T-cell (primary cell): ENCODE measurements around the gene JMJD1C. TPM values are rescaled to one million over a fixed set of nuclear protein-coding genes. Genes with fewer than 3 reads are reported as not detected.

Source experiments
- ATAC-seq, 4 experiments: fragments of 200-7000 bp in 3 of 4; fragments of 150-1000 bp in 1 of 4; cut with Tn5 transposase; replicated peaks in 1 of 4; 1 replicate in 3 of 4; 2 replicates in 1 of 4; pipeline ENCODE4 v1.10.0; 2021; ENCODE audit warnings: moderate library complexity in 3 of 4, mild to moderate bottlenecking in 2 of 4, moderate number of reproducible peaks in 1 of 4
- CTCF ChIA-PET, 2 donors: fragments of 300-600 bp; sonication (Branson Sonifier 250); formaldehyde crosslinking; loops; one replicate each; lab custom pipeline; 2022; ENCODE audit warnings: antibody characterized with exemption in 2 of 2; lab: Charles Lee
- POLR2A ChIA-PET, 2 donors: fragments of 300-600 bp; sonication (Branson Sonifier 250); formaldehyde crosslinking; loops; one replicate each; lab custom pipeline; 2022; ENCODE audit warnings: antibody characterized with exemption in 2 of 2; lab: Charles Lee
- DNase-seq, 35 experiments: peaks; one replicate each; pipeline versions ENCODE4 v3.0.0 to v3.0.0-alpha.2; 2013 to 2023
- H3K27ac ChIP-seq: one replicate; pipeline ENCODE4 v1.5.1; 2013; ENCODE audit warnings: low read length
- H3K27me3 ChIP-seq, 2 experiments: replicated peaks in 1 of 2; 1 replicate in 1 of 2; 2 replicates in 1 of 2; pipeline versions ENCODE4 v1.6.1 to v1.7.0; 2013; ENCODE audit warnings: low read length in 1 of 2, mixed read lengths in 1 of 2; ENCODE audit not compliant: control insufficient read depth in 2 of 2, insufficient read depth in 2 of 2; ENCODE audit errors: extremely low read depth in 1 of 2
- H3K36me3 ChIP-seq, 2 donors: 1 replicate in 1 of 2; 2 replicates in 1 of 2; pipeline versions ENCODE4 v1.6.1 to v1.7.0; 2013; ENCODE audit warnings: low read length in 1 of 2; ENCODE audit not compliant: control insufficient read depth in 2 of 2, insufficient read depth in 1 of 2; ENCODE audit errors: extremely low read depth in 1 of 2
- H3K4me1 ChIP-seq, 2 experiments: 1 replicate in 1 of 2; 2 replicates in 1 of 2; pipeline versions ENCODE4 v1.6.1 to v1.7.0; 2013; ENCODE audit warnings: low read length in 2 of 2, mixed read lengths in 1 of 2; ENCODE audit not compliant: insufficient read depth in 2 of 2, control insufficient read depth in 1 of 2; ENCODE audit errors: extremely low read depth in 1 of 2
- H3K4me3 ChIP-seq, 2 donors: 1 replicate in 1 of 2; 2 replicates in 1 of 2; pipeline versions ENCODE4 v1.5.1 to v1.7.0; 2013; ENCODE audit warnings: mild to moderate bottlenecking in 2 of 2, low read length in 1 of 2, moderate library complexity in 1 of 2; ENCODE audit not compliant: control insufficient read depth in 1 of 2; ENCODE audit errors: extremely low read depth in 1 of 2
- H3K9me3 ChIP-seq: 2 replicates; pipeline ENCODE4 v1.7.0; 2013
- H3K27ac Mint-ChIP-seq, 2 donors: one replicate each; pipeline ENCODE4 v1.8.0; 2020 to 2021; ENCODE audit warnings: mild to moderate bottlenecking in 2 of 2, mixed read lengths in 2 of 2
- H3K27me3 Mint-ChIP-seq, 2 donors: one replicate each; pipeline ENCODE4 v1.8.0; 2021 to 2022; ENCODE audit warnings: mixed read lengths in 2 of 2
- H3K36me3 Mint-ChIP-seq: one replicate; pipeline ENCODE4 v1.8.0; 2021; ENCODE audit warnings: mixed read lengths
- H3K4me1 Mint-ChIP-seq, 3 donors: one replicate each; pipeline ENCODE4 v1.8.0; 2020 to 2022; ENCODE audit warnings: mixed read lengths in 3 of 3, mild to moderate bottlenecking in 1 of 3
- H3K4me3 Mint-ChIP-seq, 3 donors: one replicate each; pipeline ENCODE4 v1.8.0; 2020 to 2022; ENCODE audit warnings: mild to moderate bottlenecking in 3 of 3, mixed read lengths in 3 of 3, moderate library complexity in 3 of 3
- H3K9me3 Mint-ChIP-seq, 3 donors: one replicate each; pipeline ENCODE4 v1.8.0; 2020 to 2022; ENCODE audit warnings: mixed read lengths in 3 of 3
- WGBS: methylation state at CpG from one replicate; pipeline ENCODE4 v1.1.5; 2013; ENCODE audit warnings: missing lambda C conversion rate; ENCODE audit not compliant: insufficient coverage; 5-methylcytosine and 5-hydroxymethylcytosine counted together
- total RNA-seq, 35 experiments: library from RNA in 6 of 35; stranded (reverse) in 6 of 35; fragments of 120-200 nt in 1 of 35; gene quantifications; one replicate each; pipeline versions ENCODE4 v1.2.1 to v1.2.4 and lab custom pipeline; 2013 to 2026

Gene JMJD1C
- total RNA-seq, 5 donors from 2014 or later (not counting 1 experiment from before 2014, with no cell fraction given): 84.1 to 193 (median 92.6) TPM

GRCh38 chr10:63324495-63324854 is 141.3 kb downstream of the JMJD1C start:
- Histone ChIP-seq H3K9me3 (no peaks in the 10 kb centered on the region), H3K27ac (no peak overlapping the region), H3K27me3 (no peaks in the 10 kb centered on the region), H3K4me3 (no peak overlapping the region), H3K4me1 (peaks cover 0 to 3% of the 10 kb centered on the region in 2 experiments), H3K36me3 (peaks cover 0 to 2% of the 10 kb centered on the region in 2 donors)
- DNase-seq (no peak), ATAC-seq (no peak)
- POLR2A ChIA-PET: interaction anchor here in 1 of 2 donors (0.6 kb wide), 1 partner anchor 221 kb away, joined by 12 read pairs; no protein-coding TSS in a partner anchor
- CTCF ChIA-PET: interaction anchor here in 1 of 2 donors (1.0 kb wide), 1 partner anchor 107 kb away, joined by 3 read pairs; no protein-coding TSS in a partner anchor
- 40% methylated on average over 1 of the region's 2 CpGs for WGBS
- Mint-ChIP-seq H3K4me3 (no peak overlapping the region), H3K4me1 (peaks cover 4 to 15% (median 9%) of the 10 kb centered on the region in 3 donors), H3K36me3 (peaks cover 12% of the 10 kb centered on the region), H3K9me3 (no peaks in the 10 kb centered on the region), H3K27ac (no peak overlapping the region), H3K27me3 (no peaks in the 10 kb centered on the region)

GRCh38 chr10:63323701-63324494 is 141.9 kb downstream of the JMJD1C start:
- no peaks in the 10 kb centered on the region for H3K27me3 Mint-ChIP-seq
- H3K4me1 ChIP-seq: peaks cover 0 to 3% of the 10 kb centered on the region in 2 experiments
- CTCF ChIA-PET: interaction anchor here in 1 of 2 donors (1.0 kb wide), 1 partner anchor 107 kb away, joined by 3 read pairs; no protein-coding TSS in a partner anchor
- no peak overlapping the region for H3K4me3 ChIP-seq
- 88% methylated on average over 1 of the region's 6 CpGs for WGBS
- H3K36me3 ChIP-seq: peaks cover 0 to 2% of the 10 kb centered on the region in 2 donors
- H3K27me3 ChIP-seq: no peaks in the 10 kb centered on the region
- H3K4me3 Mint-ChIP-seq: no peak overlapping the region
- peaks cover 17% of the 10 kb centered on the region for H3K36me3 Mint-ChIP-seq
- H3K4me1 Mint-ChIP-seq: peaks cover 4 to 15% (median 11%) of the 10 kb centered on the region in 3 donors
- peak overlapping the region in 1 of 2 donors; percentile 21 for H3K27ac Mint-ChIP-seq
- ATAC-seq: no peak
- H3K9me3 ChIP-seq: no peaks in the 10 kb centered on the region
- POLR2A ChIA-PET: interaction anchor here (0.6 kb wide), 2 partner anchors 14 to 222 kb away, joined by 5 to 12 read pairs; no protein-coding TSS in a partner anchor
- no peaks in the 10 kb centered on the region for H3K9me3 Mint-ChIP-seq
- no peak overlapping the region for H3K27ac ChIP-seq
- DNase-seq: no peak

- 83% methylated on average over 1 of the region's 1 CpG for WGBS
- H3K27me3 ChIP-seq: no peaks in the 10 kb centered on the region
- POLR2A ChIA-PET: no interaction called here
Observed at GRCh38 chr10:63320683-63321082, 145.1 kb downstream of the JMJD1C start.

GRCh38 chr10:63319231-63319630 is 146.5 kb downstream of the JMJD1C start:
- no peak overlapping the region for H3K4me3 ChIP-seq
- H3K36me3 ChIP-seq: peaks cover 0 to 2% of the 10 kb centered on the region in 2 donors
- no peaks in the 10 kb centered on the region for H3K27me3 ChIP-seq
- no peaks in the 10 kb centered on the region for H3K27me3 Mint-ChIP-seq
- no peaks in the 10 kb centered on the region for H3K9me3 Mint-ChIP-seq
- no peak for ATAC-seq
- H3K4me1 ChIP-seq: peaks cover 0 to under 1% of the 10 kb centered on the region in 2 experiments
- no peak overlapping the region for H3K27ac Mint-ChIP-seq
- ChIA-PET POLR2A (interaction anchor here in 1 of 2 donors (0.6 kb wide), 1 partner anchor 436 kb away, joined by 4 read pairs; no protein-coding TSS in a partner anchor), CTCF (no interaction called here)
- no peak overlapping the region for H3K4me3 Mint-ChIP-seq
- peaks cover 0 to 4% (median 3%) of the 10 kb centered on the region in 3 donors for H3K4me1 Mint-ChIP-seq
- WGBS: no CpG with 5 or more reads among the region's 3 CpGs
- DNase-seq: no peak
- H3K36me3 Mint-ChIP-seq: peaks cover 17% of the 10 kb centered on the region
- no peaks in the 10 kb centered on the region for H3K9me3 ChIP-seq
- H3K27ac ChIP-seq: no peak overlapping the region

More at GRCh38 chr10:63320683-63321082, 145.1 kb downstream of the JMJD1C start:
- H3K4me1 ChIP-seq: peaks cover 0 to 3% of the 10 kb centered on the region in 2 experiments
- Mint-ChIP-seq H3K9me3 (no peaks in the 10 kb centered on the region), H3K4me1 (peaks cover 4 to 15% (median 11%) of the 10 kb centered on the region in 3 donors), H3K27ac (no peak overlapping the region), H3K4me3 (no peak overlapping the region), H3K27me3 (no peaks in the 10 kb centered on the region), H3K36me3 (peaks cover 17% of the 10 kb centered on the region)
- no peak for ATAC-seq
- H3K27ac ChIP-seq: no peak overlapping the region
- H3K36me3 ChIP-seq: peaks cover 0 to 2% of the 10 kb centered on the region in 2 donors
- H3K9me3 ChIP-seq: no peaks in the 10 kb centered on the region
- CTCF ChIA-PET: interaction anchor here in 1 of 2 donors (0.6 kb wide), 1 partner anchor 34 kb away, joined by 3 read pairs; no protein-coding TSS in a partner anchor
- DNase-seq: no peak
- H3K4me3 ChIP-seq: no peak overlapping the region

GRCh38 chr10:63318491-63318890 is 147.3 kb downstream of the JMJD1C start:
- ChIA-PET POLR2A (interaction anchor here in 1 of 2 donors (0.6 kb wide), 1 partner anchor 52 kb away, joined by 3 read pairs; no protein-coding TSS in a partner anchor), CTCF (no interaction called here)
- DNase-seq (no peak), ATAC-seq (no peak)
- H3K9me3 Mint-ChIP-seq: no peaks in the 10 kb centered on the region
- H3K27ac Mint-ChIP-seq: no peak overlapping the region
- Histone ChIP-seq H3K4me1 (no peaks in the 10 kb centered on the region), H3K4me3 (no peak overlapping the region), H3K27me3 (no peaks in the 10 kb centered on the region), H3K36me3 (peaks cover 0 to 2% of the 10 kb centered on the region in 2 donors), H3K27ac (no peak overlapping the region), H3K9me3 (no peaks in the 10 kb centered on the region)
- H3K4me1 Mint-ChIP-seq: peaks cover 0 to 6% (median 1%) of the 10 kb centered on the region in 3 donors
- no CpG with 5 or more reads among the region's 3 CpGs for WGBS
- H3K4me3 Mint-ChIP-seq: no peak overlapping the region
- peaks cover 20% of the 10 kb centered on the region for H3K36me3 Mint-ChIP-seq
- no peaks in the 10 kb centered on the region for H3K27me3 Mint-ChIP-seq

GRCh38 chr10:63314020-63314419 is 151.8 kb downstream of the JMJD1C start:
- Mint-ChIP-seq H3K27me3 (no peaks in the 10 kb centered on the region), H3K4me1 (peaks cover 2 to 7% (median 4%) of the 10 kb centered on the region in 3 donors), H3K9me3 (no peaks in the 10 kb centered on the region), H3K4me3 (no peak overlapping the region), H3K36me3 (peaks cover 5% of the 10 kb centered on the region), H3K27ac (peak overlapping the region in 1 of 2 donors; percentile 49)
- Histone ChIP-seq H3K27ac (no peak overlapping the region), H3K4me1 (no peaks in the 10 kb centered on the region), H3K27me3 (no peaks in the 10 kb centered on the region), H3K36me3 (no peaks in the 10 kb centered on the region), H3K9me3 (no peaks in the 10 kb centered on the region), H3K4me3 (no peak overlapping the region)
- WGBS: no CpG with 5 or more reads among the region's 1 CpG
- no peak for DNase-seq
- POLR2A ChIA-PET: no interaction called here
- CTCF ChIA-PET: interaction anchor here in 1 of 2 donors (0.6 kb wide), 1 partner anchor 716 kb away, joined by 3 read pairs; no protein-coding TSS in a partner anchor
- ATAC-seq: no peak
